WTC11 (cell line): ENCODE data around the gene MACO1. TPM values are rescaled to one million over a fixed set of nuclear protein-coding genes. Genes with fewer than 3 reads are reported as not detected.

ENCODE experiments used
- ATAC-seq: fragments of 200-7000 bp; cut with Tn5 transposase; 2 replicates; pipeline ENCODE4 v1.10.0; 2021; ENCODE audit warnings: mild to moderate bottlenecking, moderate library complexity
- CTCF ChIA-PET: fragments of 300-600 bp; sonication (Branson Sonifier 250); formaldehyde crosslinking; loops from one replicate; lab custom pipeline; 2021; ENCODE audit warnings: antibody characterized with exemption; lab: Charles Lee
- POLR2A ChIA-PET: fragments of 350-600 bp; sonication (Branson Sonifier 250); formaldehyde crosslinking; loops from one replicate; lab custom pipeline; 2021; ENCODE audit warnings: antibody characterized with exemption; lab: Charles Lee
- DNase-seq: peaks from one replicate; pipeline ENCODE4 v3.0.0; 2021; ENCODE audit warnings: low spot score
- H3K27ac Mint-ChIP-seq: 2 replicates; pipeline ENCODE4 v1.8.0; 2021; ENCODE audit warnings: mixed read lengths
- H3K27me3 Mint-ChIP-seq: 2 replicates; pipeline ENCODE4 v1.8.0; 2021; ENCODE audit warnings: low read depth, mild to moderate bottlenecking, moderate library complexity, mixed read lengths
- H3K36me3 Mint-ChIP-seq: 2 replicates; pipeline ENCODE4 v1.8.0; 2021; ENCODE audit warnings: mixed read lengths
- H3K4me1 Mint-ChIP-seq: 2 replicates; pipeline ENCODE4 v1.8.0; 2022; ENCODE audit warnings: mixed read lengths
- H3K4me3 Mint-ChIP-seq: 2 replicates; pipeline ENCODE4 v1.8.0; 2021; ENCODE audit warnings: mild to moderate bottlenecking, moderate library complexity, mixed read lengths
- H3K9me3 Mint-ChIP-seq: 2 replicates; pipeline ENCODE4 v1.8.0; 2021; ENCODE audit warnings: mixed read lengths
- ATF1 ChIP-seq: sonication (generic); formaldehyde crosslinking; IDR thresholded peaks from 2 replicates; pipeline ENCODE4 v1.8.1; 2023; ENCODE audit warnings: mild to moderate bottlenecking, moderate library complexity, missing genetic modification reagents
- ATF3 ChIP-seq: sonication (generic); formaldehyde crosslinking; conservative IDR thresholded peaks from 2 replicates; pipeline ENCODE4 v1.8.1; 2022; ENCODE audit warnings: mild to moderate bottlenecking, missing genetic modification reagents
- CBFB ChIP-seq: sonication (generic); formaldehyde crosslinking; IDR thresholded peaks from 2 replicates; pipeline ENCODE4 v1.8.1; 2022; ENCODE audit warnings: mild to moderate bottlenecking, low read depth, missing genetic modification reagents
- CREM ChIP-seq: sonication (generic); formaldehyde crosslinking; IDR thresholded peaks from 2 replicates; pipeline ENCODE4 v1.8.1; 2022; ENCODE audit warnings: mild to moderate bottlenecking, missing genetic modification reagents, moderate library complexity
- ERG ChIP-seq: fragments of 250-450 bp; sonication (Bioruptor Pico); IDR thresholded peaks from 2 replicates; pipeline ENCODE4 v1.8.0; 2021; ENCODE audit warnings: mild to moderate bottlenecking
- ETV6 ChIP-seq: sonication (generic); formaldehyde crosslinking; IDR thresholded peaks from 2 replicates; pipeline ENCODE4 v1.8.1; 2022; ENCODE audit warnings: mild to moderate bottlenecking, missing genetic modification reagents
- FOXJ3 ChIP-seq: sonication (generic); formaldehyde crosslinking; IDR thresholded peaks from 2 replicates; pipeline ENCODE4 v1.9.0; 2021; ENCODE audit warnings: missing genetic modification reagents, mild to moderate bottlenecking, borderline replicate concordance
- FOXK1 ChIP-seq: sonication (generic); formaldehyde crosslinking; IDR thresholded peaks from 2 replicates; pipeline ENCODE4 v1.8.0; 2022; ENCODE audit warnings: mild to moderate bottlenecking, moderate library complexity, missing genetic modification reagents
- IRF2 ChIP-seq: sonication (generic); formaldehyde crosslinking; IDR thresholded peaks from 2 replicates; pipeline ENCODE4 v1.8.0; 2022; ENCODE audit warnings: low read depth, missing genetic modification reagents, borderline replicate concordance
- JUN ChIP-seq: sonication (generic); formaldehyde crosslinking; IDR thresholded peaks from 2 replicates; pipeline ENCODE4 v1.8.0; 2023; ENCODE audit warnings: mild to moderate bottlenecking, missing genetic modification reagents
- MAX ChIP-seq: sonication (generic); formaldehyde crosslinking; IDR thresholded peaks from 2 replicates; pipeline ENCODE4 v1.8.0; 2022; ENCODE audit warnings: mild to moderate bottlenecking, missing genetic modification reagents
- NFATC4 ChIP-seq: fragments of 250-450 bp; sonication (Bioruptor Pico); IDR thresholded peaks from 2 replicates; pipeline ENCODE4 v1.9.0; 2021; ENCODE audit warnings: mild to moderate bottlenecking
- NR2C2 ChIP-seq: sonication (generic); formaldehyde crosslinking; IDR thresholded peaks from 2 replicates; pipeline ENCODE4 v1.8.0; 2022; ENCODE audit warnings: mild to moderate bottlenecking, missing genetic modification reagents
- PREB ChIP-seq: sonication (generic); formaldehyde crosslinking; IDR thresholded peaks from 2 replicates; pipeline ENCODE4 v1.8.1; 2022; ENCODE audit warnings: mild to moderate bottlenecking, missing genetic modification reagents, moderate library complexity, borderline replicate concordance
- SMAD4 ChIP-seq: sonication (generic); formaldehyde crosslinking; IDR thresholded peaks from 2 replicates; pipeline ENCODE4 v1.8.0; 2022; ENCODE audit warnings: mild to moderate bottlenecking, missing genetic modification reagents
- TCF7 ChIP-seq: sonication (generic); formaldehyde crosslinking; IDR thresholded peaks from 2 replicates; pipeline ENCODE4 v1.8.0; 2022; ENCODE audit warnings: mild to moderate bottlenecking, low read depth, missing genetic modification reagents, moderate library complexity
- TEAD4 ChIP-seq: sonication (generic); formaldehyde crosslinking; IDR thresholded peaks from 2 replicates; pipeline ENCODE4 v1.8.0; 2022; ENCODE audit warnings: mild to moderate bottlenecking, missing genetic modification reagents
- USF1 ChIP-seq: sonication (generic); formaldehyde crosslinking; IDR thresholded peaks from 2 replicates; pipeline ENCODE4 v1.8.0; 2022; ENCODE audit warnings: mild to moderate bottlenecking, missing genetic modification reagents
- USF2 ChIP-seq: sonication (generic); formaldehyde crosslinking; IDR thresholded peaks from 2 replicates; pipeline ENCODE4 v1.8.1; 2023; ENCODE audit warnings: mild to moderate bottlenecking, missing genetic modification reagents, moderate library complexity
- ZNF263 ChIP-seq: sonication (generic); formaldehyde crosslinking; IDR thresholded peaks from 2 replicates; pipeline ENCODE4 v1.8.1; 2022; ENCODE audit warnings: low read depth, mild to moderate bottlenecking, moderate library complexity, missing genetic modification reagents
- ZNF416 ChIP-seq: fragments of 250-450 bp; sonication (Bioruptor Pico); IDR thresholded peaks from 2 replicates; pipeline ENCODE4 v1.9.0; 2021; ENCODE audit warnings: mild to moderate bottlenecking, inconsistent platforms
- ZNF532 ChIP-seq: fragments of 250-450 bp; sonication (Bioruptor Pico); IDR thresholded peaks from 2 replicates; pipeline ENCODE4 v1.9.0; 2021; ENCODE audit warnings: mild to moderate bottlenecking, borderline replicate concordance
- ZNF671 ChIP-seq: fragments of 250-450 bp; sonication (Bioruptor Pico); IDR thresholded peaks from 2 replicates; pipeline ENCODE4 v1.8.0; 2021; ENCODE audit warnings: mild to moderate bottlenecking
- total RNA-seq: library from RNA; stranded (reverse); gene quantifications from 3 replicates; pipeline ENCODE4 v1.2.3, GENCODE V29; 2021

The MACO1 gene
- total RNA-seq, 1 experiment from 2014 or later: 9.5 TPM

- TF ChIP-seq ZNF532 (no peak), TCF7 (CRISPR knock-in tag) (no peak), FOXK1 (CRISPR knock-in tag) (no peak), ATF1 (CRISPR knock-in tag) (no peak), NR2C2 (CRISPR knock-in tag) (no peak), ZNF671 (CRISPR knock-in tag) (no peak), TEAD4 (no peak), CBFB (CRISPR knock-in tag) (no peak), MAX (CRISPR knock-in tag) (no peak), SMAD4 (CRISPR knock-in tag) (no peak)
These were observed 1.4 kb downstream of the MACO1 start (continued) for GRCh38 chr1:25431955-25432719.

GRCh38 chr1:25432749-25433388 lies 2.2 kb downstream of the MACO1 start:
- DNase-seq: no peak
- no peaks in the 10 kb centered on the region for H3K36me3 Mint-ChIP-seq
- peak overlapping the region; percentile 81 for H3K4me3 Mint-ChIP-seq
- TF ChIP-seq JUN (CRISPR knock-in tag): no peak
- no peak for TF ChIP-seq USF2
- TF ChIP-seq USF1 (CRISPR knock-in tag): no peak
- POLR2A ChIA-PET: no interaction called here
- no peaks in the 10 kb centered on the region for H3K9me3 Mint-ChIP-seq
- peaks cover 13% of the 10 kb centered on the region for H3K27me3 Mint-ChIP-seq
- no peak overlapping the region for H3K27ac Mint-ChIP-seq
- CTCF ChIA-PET: no interaction called here
- ATAC-seq: no peak
- H3K4me1 Mint-ChIP-seq: peaks cover 16% of the 10 kb centered on the region

GRCh38 chr1:25433389-25434186 lies 2.9 kb downstream of the MACO1 start:
- Mint-ChIP-seq H3K4me1 (peaks cover 16% of the 10 kb centered on the region), H3K36me3 (no peaks in the 10 kb centered on the region), H3K27me3 (peaks cover 10% of the 10 kb centered on the region), H3K4me3 (no peak overlapping the region), H3K27ac (no peak overlapping the region), H3K9me3 (no peaks in the 10 kb centered on the region)
- POLR2A ChIA-PET: no interaction called here
- DNase-seq: no peak
- CTCF ChIA-PET: interaction anchor here (1.2 kb wide), 1 partner anchor 34 kb away, joined by 3 read pairs; no protein-coding TSS in a partner anchor
- ATAC-seq: no peak
- TF ChIP-seq ATF3 (CRISPR knock-in tag): no peak
- TF ChIP-seq ERG (CRISPR knock-in tag): no peak
- TF ChIP-seq TEAD4: no peak
- TF ChIP-seq NFATC4 (CRISPR knock-in tag): no peak
- TF ChIP-seq IRF2 (CRISPR knock-in tag): no peak
- TF ChIP-seq TCF7 (CRISPR knock-in tag): no peak
- no peak for TF ChIP-seq ETV6 (CRISPR knock-in tag)
- no peak for TF ChIP-seq FOXJ3 (CRISPR knock-in tag)
- no peak for TF ChIP-seq ZNF263
- no peak for TF ChIP-seq CREM (CRISPR knock-in tag)
- no peak for TF ChIP-seq PREB
- no peak for TF ChIP-seq ZNF416 (CRISPR knock-in tag)
